ENCODE measurements around the gene NEO1.

The NEO1 gene, protein sequence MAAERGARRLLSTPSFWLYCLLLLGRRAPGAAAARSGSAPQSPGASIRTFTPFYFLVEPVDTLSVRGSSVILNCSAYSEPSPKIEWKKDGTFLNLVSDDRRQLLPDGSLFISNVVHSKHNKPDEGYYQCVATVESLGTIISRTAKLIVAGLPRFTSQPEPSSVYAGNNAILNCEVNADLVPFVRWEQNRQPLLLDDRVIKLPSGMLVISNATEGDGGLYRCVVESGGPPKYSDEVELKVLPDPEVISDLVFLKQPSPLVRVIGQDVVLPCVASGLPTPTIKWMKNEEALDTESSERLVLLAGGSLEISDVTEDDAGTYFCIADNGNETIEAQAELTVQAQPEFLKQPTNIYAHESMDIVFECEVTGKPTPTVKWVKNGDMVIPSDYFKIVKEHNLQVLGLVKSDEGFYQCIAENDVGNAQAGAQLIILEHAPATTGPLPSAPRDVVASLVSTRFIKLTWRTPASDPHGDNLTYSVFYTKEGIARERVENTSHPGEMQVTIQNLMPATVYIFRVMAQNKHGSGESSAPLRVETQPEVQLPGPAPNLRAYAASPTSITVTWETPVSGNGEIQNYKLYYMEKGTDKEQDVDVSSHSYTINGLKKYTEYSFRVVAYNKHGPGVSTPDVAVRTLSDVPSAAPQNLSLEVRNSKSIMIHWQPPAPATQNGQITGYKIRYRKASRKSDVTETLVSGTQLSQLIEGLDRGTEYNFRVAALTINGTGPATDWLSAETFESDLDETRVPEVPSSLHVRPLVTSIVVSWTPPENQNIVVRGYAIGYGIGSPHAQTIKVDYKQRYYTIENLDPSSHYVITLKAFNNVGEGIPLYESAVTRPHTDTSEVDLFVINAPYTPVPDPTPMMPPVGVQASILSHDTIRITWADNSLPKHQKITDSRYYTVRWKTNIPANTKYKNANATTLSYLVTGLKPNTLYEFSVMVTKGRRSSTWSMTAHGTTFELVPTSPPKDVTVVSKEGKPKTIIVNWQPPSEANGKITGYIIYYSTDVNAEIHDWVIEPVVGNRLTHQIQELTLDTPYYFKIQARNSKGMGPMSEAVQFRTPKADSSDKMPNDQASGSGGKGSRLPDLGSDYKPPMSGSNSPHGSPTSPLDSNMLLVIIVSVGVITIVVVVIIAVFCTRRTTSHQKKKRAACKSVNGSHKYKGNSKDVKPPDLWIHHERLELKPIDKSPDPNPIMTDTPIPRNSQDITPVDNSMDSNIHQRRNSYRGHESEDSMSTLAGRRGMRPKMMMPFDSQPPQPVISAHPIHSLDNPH (N-terminal part only)

DNA sequence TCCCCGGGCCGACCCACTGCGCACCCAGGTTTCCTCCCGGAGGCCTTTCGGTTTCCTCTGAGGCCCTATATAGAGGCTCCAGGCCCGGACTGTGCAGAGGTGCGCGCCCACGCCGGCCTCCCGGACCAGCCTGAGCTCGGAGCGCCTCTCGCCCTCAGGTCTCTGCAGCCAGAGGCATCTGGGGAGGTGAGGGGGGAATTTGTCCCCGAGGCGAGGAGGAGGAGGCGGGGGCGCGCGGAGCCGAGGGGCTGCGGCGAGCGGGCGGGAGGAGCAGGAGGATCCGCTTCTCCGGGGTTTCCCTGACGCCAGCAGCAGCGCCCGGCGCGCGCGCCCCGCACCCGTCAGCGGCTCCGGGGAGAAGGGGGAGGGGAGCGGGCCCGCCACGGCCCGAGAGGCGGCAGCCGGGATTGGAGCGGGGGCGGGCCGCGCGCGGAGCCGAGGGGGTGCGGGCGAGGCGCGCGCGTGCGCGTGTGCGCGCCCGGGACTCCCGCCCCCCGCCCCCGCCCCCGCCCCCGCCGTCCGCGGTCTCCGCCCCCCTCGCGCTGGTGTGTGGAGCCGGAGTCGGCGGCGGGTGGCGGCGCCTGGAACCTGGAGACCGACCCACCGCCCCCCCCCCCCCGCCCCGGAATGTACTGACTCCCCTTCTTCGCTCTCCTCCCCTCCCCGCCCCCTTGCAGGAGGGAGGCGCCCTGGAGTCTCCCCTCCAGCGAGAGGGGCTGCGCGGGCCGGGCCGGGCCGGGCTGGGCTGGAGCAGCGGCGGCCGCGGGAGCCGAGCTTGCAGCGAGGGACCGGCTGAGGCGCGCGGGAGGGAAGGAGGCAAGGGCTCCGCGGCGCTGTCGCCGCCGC, at the start of gene NEO1:
TSS of gene NEO1 (plus strand) at position 657 of the 846 bp plus-strand sequence. CDS start 213 bp downstream, outside the sequence.
- DNase-seq (ENCODE audit: extremely low read depth, insufficient read length): peak; percentile 74

DNA sequence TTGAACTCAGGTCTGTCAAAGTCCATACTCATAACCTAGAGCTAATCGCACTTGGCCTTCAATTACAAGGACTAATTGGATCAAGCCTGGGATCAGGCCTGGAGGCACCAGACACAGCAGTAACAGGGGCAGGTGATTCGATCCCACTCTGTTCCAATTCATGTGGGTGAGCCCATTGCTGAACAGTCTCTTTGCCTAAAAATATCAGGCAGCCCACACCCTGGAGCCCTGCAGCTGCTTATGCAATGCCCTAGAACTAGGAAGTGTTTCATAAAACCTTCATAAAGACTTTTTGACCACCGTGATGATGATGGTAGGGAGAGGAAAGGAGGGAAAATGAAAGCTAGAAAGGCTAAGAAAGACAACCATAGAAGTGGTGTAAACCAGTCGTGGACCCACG, 47.8 kb upstream of the NEO1 start:
- no peak for DNase-seq (ENCODE audit: extremely low read depth, insufficient read length)
- H3K36me3 ChIP-seq (ENCODE audit: control insufficient read depth, insufficient read depth, low read length): no peaks in the 10 kb centered on the region
- TF ChIP-seq, protein P1, sequence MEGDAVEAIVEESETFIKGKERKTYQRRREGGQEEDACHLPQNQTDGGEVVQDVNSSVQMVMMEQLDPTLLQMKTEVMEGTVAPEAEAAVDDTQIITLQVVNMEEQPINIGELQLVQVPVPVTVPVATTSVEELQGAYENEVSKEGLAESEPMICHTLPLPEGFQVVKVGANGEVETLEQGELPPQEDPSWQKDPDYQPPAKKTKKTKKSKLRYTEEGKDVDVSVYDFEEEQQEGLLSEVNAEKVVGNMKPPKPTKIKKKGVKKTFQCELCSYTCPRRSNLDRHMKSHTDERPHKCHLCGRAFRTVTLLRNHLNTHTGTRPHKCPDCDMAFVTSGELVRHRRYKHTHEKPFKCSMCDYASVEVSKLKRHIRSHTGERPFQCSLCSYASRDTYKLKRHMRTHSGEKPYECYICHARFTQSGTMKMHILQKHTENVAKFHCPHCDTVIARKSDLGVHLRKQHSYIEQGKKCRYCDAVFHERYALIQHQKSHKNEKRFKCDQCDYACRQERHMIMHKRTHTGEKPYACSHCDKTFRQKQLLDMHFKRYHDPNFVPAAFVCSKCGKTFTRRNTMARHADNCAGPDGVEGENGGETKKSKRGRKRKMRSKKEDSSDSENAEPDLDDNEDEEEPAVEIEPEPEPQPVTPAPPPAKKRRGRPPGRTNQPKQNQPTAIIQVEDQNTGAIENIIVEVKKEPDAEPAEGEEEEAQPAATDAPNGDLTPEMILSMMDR (IDR thresholded peaks at IDR 0.05; ENCODE audit: insufficient read depth, low read length, poor library complexity, severe bottlenecking): no peak
- H3K27me3 ChIP-seq (replicated peaks; ENCODE audit: control insufficient read depth, insufficient read depth, low read length): no peaks in the 10 kb centered on the region
- no peak overlapping the region for H3K4me3 ChIP-seq (replicated peaks; ENCODE audit: low read depth, low read length)

More for the DNA sequence above, at the start of gene NEO1:
- peaks cover 3% of the 10 kb centered on the region for H3K27me3 ChIP-seq (replicated peaks; ENCODE audit: control insufficient read depth, insufficient read depth, low read length)
- peak within 1 kb of the TSS; percentile 71 for H3K4me3 ChIP-seq (replicated peaks; ENCODE audit: low read depth, low read length)
- no peaks in the 10 kb centered on the region for H3K36me3 ChIP-seq (ENCODE audit: control insufficient read depth, insufficient read depth, low read length)
- TF ChIP-seq, protein P1 (IDR thresholded peaks at IDR 0.05; ENCODE audit: insufficient read depth, low read length, poor library complexity, severe bottlenecking): no peak

DNA sequence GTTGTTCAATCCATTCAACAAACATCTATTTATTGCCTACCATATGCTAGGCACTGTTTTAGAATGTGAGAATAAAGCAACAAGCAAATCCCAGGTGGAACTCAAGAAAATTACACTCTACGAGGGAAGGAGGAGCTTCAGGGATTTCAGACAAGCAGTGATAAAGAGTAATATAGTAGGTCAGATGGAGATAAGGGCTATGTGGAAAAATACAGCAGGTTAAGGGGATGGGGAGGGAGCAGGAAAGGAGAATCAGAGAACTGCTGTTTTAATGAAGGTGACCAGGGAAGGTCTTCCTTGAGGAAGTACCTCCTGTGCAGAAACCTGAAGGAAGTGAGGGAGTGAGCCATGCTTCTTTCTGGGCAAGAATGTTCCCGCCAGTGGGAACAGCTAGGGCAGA, 47.2 kb upstream of the NEO1 start:
- no peak overlapping the region for H3K4me3 ChIP-seq (replicated peaks; ENCODE audit: low read depth, low read length)
- TF ChIP-seq, protein P1 (IDR thresholded peaks at IDR 0.05; ENCODE audit: insufficient read depth, low read length, poor library complexity, severe bottlenecking): no peak
- no peaks in the 10 kb centered on the region for H3K27me3 ChIP-seq (replicated peaks; ENCODE audit: control insufficient read depth, insufficient read depth, low read length)
- DNase-seq (ENCODE audit: extremely low read depth, insufficient read length): no peak
- H3K36me3 ChIP-seq (ENCODE audit: control insufficient read depth, insufficient read depth, low read length): no peaks in the 10 kb centered on the region

DNA sequence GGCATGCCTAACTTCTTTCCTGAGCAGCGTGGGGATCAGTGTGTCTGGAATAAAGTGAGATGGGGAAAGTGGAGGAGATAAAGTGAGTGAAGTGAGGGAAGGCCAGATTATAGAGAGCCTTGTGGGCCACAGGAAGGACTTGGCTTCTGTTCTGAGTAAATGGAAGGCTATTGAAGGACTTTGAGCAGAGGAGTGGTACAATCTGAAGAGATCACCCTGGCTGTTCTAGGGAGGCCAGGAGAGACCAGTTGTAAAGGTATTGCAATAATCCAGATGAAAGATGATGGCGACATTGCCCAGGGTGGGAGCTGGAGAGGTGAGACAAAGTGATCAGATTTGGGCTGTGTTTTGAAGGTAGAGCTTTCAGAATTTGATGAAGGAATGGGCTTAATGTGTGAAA, 46.8 kb upstream of the NEO1 start:
- Histone ChIP-seq H3K27me3 (replicated peaks; ENCODE audit: control insufficient read depth, insufficient read depth, low read length) (no peaks in the 10 kb centered on the region), H3K36me3 (ENCODE audit: control insufficient read depth, insufficient read depth, low read length) (no peaks in the 10 kb centered on the region), H3K4me3 (replicated peaks; ENCODE audit: low read depth, low read length) (no peak overlapping the region)
- TF ChIP-seq, protein P1 (IDR thresholded peaks at IDR 0.05; ENCODE audit: insufficient read depth, low read length, poor library complexity, severe bottlenecking): no peak
- no peak for DNase-seq (ENCODE audit: extremely low read depth, insufficient read length)

DNA sequence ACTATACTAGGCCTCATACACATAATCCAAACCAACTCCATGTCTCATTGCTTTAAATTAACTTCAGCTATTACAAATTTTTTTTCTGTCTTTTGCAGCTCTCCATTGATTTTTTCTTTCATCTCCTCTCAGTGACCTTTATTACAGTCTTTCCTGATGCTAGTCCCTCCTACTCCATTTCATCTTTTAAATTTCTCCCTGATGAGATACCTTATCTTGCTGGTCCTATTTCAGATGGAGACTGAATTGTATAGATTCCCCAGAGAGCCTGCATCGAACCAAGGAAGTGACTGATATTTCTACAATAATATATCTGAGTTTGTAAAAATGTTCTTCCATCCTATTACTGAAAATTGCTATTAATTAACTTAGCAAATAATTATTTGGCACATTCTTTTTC, 45.7 kb upstream of the NEO1 start:
- no peak overlapping the region for H3K4me3 ChIP-seq (replicated peaks; ENCODE audit: low read depth, low read length)
- no peak for DNase-seq (ENCODE audit: extremely low read depth, insufficient read length)
- TF ChIP-seq, protein P1 (IDR thresholded peaks at IDR 0.05; ENCODE audit: insufficient read depth, low read length, poor library complexity, severe bottlenecking): no peak
- H3K36me3 ChIP-seq (ENCODE audit: control insufficient read depth, insufficient read depth, low read length): no peaks in the 10 kb centered on the region
- no peaks in the 10 kb centered on the region for H3K27me3 ChIP-seq (replicated peaks; ENCODE audit: control insufficient read depth, insufficient read depth, low read length)
